ENCODE data around the gene RGS8.
A peak's percentile ranks its signal among the peaks of the same experiment; 100 is the strongest.
"Not testable (repeated sequence)": the region's sequence is repeated elsewhere in the genome, so short reads cannot be mapped to it uniquely, and the experiment has no call there.

Gene RGS8

DNA sequence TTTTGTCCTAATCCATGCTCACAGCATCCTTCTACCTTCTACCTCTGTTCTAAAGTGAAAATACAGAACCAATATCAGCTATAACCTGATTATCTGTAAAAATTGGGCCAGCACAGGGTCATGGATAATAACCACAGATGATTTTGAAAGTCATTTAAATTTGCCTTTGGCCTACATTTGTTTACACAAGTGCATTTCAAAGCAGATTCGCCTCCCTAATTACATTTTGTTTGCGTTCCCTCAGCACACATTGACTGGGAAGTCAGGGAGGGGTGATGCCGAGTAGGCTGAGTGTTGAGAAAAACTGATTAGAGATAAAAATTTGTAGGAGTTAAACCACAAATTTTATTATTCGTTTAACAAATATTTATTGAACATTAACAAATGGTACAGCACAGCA, 19.2 kb upstream of the RGS8 start:
- TF ChIP-seq, protein P1, sequence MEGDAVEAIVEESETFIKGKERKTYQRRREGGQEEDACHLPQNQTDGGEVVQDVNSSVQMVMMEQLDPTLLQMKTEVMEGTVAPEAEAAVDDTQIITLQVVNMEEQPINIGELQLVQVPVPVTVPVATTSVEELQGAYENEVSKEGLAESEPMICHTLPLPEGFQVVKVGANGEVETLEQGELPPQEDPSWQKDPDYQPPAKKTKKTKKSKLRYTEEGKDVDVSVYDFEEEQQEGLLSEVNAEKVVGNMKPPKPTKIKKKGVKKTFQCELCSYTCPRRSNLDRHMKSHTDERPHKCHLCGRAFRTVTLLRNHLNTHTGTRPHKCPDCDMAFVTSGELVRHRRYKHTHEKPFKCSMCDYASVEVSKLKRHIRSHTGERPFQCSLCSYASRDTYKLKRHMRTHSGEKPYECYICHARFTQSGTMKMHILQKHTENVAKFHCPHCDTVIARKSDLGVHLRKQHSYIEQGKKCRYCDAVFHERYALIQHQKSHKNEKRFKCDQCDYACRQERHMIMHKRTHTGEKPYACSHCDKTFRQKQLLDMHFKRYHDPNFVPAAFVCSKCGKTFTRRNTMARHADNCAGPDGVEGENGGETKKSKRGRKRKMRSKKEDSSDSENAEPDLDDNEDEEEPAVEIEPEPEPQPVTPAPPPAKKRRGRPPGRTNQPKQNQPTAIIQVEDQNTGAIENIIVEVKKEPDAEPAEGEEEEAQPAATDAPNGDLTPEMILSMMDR (IDR thresholded peaks at IDR 0.05; ENCODE audit: control insufficient read depth, insufficient read depth, low read depth, low read length, missing control alignments): no peak
- no peak overlapping the region for H3K4me3 ChIP-seq (ENCODE audit: control insufficient read depth, low read depth, low read length)
- DNase-seq (ENCODE audit: low read depth): no peak

DNA sequence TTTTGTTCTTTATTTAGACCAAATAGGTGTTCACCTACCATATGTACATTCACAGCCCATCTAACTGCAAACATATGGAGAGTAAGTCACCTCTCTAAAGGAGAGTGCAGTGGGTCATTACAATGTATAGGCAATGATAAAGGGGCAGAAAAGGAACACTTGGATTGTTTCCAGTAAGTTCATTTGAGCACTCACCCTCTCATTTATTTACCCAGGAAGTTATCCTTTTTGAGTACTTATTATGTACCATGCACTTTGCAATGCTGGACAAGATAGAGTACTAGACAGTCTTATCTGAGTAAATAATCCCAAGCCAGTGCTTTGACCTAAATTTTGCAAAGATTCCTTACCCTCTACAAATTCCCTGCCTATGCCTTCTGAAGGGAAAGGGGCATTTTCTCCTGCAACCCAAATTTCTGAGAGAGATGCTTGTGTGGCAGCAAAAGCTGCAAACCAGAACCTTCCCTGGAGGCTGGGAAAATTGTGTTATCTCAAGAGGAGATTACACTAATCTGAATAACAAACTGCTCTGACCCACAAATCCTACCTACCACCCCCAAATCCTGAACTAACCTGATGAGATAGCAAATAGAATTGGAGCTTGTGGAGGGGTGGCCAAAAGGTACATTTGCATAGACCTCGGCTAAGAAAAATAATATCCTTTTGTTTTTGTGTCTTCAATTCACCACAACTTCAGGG, 18.6 kb upstream of the RGS8 start:
- TF ChIP-seq, protein P1 (IDR thresholded peaks at IDR 0.05; ENCODE audit: control insufficient read depth, insufficient read depth, low read depth, low read length, missing control alignments): no peak
- DNase-seq (ENCODE audit: low read depth): no peak
- no peak overlapping the region for H3K4me3 ChIP-seq (ENCODE audit: control insufficient read depth, low read depth, low read length)

DNA sequence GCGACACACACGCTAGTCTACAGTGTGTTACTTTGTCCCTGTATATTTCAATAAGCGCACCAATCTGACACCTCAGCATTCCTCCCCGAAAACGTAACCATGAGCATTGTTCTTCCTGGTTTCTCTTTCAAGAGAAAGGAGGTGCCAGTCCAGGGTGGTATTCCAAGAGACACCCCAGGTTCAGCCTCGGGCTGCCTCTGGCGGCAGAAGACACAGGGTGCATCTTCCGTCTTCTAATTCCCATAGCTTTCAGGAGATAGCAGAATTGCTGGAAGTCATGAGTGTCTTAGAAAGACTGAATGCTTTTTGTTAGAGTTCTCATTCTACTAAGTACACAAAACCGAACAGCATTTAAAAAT, 15.9 kb upstream of the RGS8 start:
- DNase-seq (ENCODE audit: low read depth): no peak
- no peak overlapping the region for H3K4me3 ChIP-seq (ENCODE audit: control insufficient read depth, low read depth, low read length)
- TF ChIP-seq, protein P1 (IDR thresholded peaks at IDR 0.05; ENCODE audit: control insufficient read depth, insufficient read depth, low read depth, low read length, missing control alignments): peak; percentile 3

DNA sequence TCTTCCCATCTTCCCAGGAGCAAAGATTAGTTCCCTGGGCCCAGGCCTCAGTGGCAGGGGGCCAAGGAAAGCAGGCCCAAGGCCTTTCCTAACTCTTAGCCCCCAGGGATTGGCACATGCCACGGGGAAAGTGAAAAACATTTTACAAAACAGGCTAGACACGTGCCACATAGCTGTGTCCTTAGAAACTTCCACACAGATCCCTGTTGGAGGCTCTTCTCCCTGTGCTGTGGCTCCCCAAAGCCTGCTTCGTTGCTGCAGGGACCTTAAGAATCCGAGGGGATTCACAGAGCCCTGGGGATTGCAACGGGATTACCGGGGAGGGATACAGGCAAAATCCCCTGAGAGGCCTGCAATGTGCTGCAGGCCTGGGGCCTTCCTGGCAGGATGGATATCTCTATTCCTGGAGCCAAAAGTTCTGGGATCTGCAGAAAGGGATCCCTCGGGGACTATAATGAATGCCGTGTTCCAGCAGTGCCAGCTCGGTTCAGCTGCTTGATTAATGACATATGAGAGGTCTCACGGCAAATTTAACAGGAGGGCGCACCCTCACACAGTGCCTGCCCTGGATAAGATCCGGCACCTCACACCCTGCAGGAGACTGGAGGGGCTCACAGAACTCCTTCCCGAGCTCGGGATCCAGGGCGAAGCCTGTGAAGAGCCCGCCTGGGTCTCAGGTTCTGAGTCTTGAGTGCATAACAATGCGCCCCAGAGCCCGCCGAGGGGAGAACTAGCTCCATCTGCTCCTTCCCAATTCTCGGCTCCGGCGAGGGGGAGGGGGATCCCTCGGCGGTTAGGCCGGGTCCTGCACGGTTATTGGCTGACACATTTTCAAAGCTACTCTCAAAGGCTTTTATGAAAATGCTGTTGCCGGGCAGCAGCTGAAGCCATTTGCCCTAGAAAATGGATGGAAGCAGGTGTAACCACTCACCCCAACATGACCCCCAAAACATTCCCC, 15.3 kb upstream of the RGS8 start:
- H3K4me3 ChIP-seq (ENCODE audit: control insufficient read depth, low read depth, low read length): no peak overlapping the region
- TF ChIP-seq, protein P1 (IDR thresholded peaks at IDR 0.05; ENCODE audit: control insufficient read depth, insufficient read depth, low read depth, low read length, missing control alignments): no peak
- DNase-seq (ENCODE audit: low read depth): no peak

DNA sequence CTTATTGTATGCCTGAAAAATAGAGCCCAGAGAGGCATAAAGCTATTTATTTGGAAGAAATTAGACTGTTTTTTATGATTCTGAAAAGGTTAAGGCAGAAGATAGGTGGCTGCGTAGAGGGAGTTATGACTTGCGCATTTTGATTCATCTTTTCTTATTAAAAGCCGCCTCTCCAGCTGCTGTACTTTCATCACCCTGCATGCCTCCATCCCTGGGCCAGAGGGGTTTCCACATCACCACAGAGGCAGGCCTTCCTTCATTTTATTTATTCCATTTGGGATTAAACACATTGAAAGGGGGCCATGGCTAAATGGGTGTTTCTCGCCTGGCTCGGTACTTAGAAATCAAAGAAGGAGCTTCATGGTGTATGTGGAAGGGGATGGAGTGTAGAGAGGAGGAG, 14.6 kb upstream of the RGS8 start:
- no peak overlapping the region for H3K4me3 ChIP-seq (ENCODE audit: control insufficient read depth, low read depth, low read length)
- DNase-seq (ENCODE audit: low read depth): no peak
- TF ChIP-seq, protein P1 (IDR thresholded peaks at IDR 0.05; ENCODE audit: control insufficient read depth, insufficient read depth, low read depth, low read length, missing control alignments): no peak

DNA sequence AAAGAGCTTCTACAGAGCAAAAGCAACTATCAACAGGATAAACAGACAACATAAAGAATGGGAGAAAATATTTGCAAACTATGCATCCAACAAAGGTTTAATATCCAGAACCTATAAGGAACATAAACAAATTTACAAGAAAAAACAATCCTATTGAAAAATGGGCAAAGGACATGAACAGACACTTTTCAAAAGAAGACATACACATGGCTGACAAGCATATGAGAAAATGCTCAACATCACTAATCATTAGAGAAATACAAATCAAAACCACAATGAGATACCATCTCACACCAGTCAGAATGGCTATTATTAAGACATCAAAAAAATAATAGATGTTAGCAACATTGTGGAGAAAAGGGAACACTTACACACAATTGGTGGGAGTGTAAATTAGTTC, 8.8 kb upstream of the RGS8 start:
- not testable (repeated sequence) for DNase-seq (ENCODE audit: low read depth); H3K4me3 ChIP-seq (ENCODE audit: control insufficient read depth, low read depth, low read length)

DNA sequence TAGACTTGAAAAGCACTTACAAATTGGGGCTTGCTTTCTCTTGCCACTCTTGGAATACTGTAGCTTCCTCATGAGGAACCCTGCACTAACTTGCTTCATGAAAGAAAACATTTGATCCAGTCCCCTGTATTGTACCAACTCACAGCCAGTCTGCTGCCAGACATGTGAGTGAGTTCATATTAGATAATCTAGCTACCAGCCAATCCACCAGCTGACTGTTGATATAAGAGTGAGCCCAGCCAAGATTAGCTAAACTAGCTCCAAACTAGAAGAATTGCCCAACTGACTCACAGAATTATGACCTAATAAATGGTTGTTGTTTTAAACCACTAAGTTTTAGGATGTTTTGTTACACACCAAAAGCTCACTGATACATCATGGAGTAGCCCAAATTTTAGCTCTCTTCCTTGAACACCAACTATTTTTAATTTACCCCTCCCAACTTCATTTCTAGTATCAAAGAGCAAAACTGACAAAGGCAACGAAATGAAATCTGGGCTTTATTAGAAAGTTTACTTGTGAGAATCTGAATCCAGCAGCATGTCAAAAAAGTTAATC, 6.6 kb upstream of the RGS8 start:
- TF ChIP-seq, protein P1 (IDR thresholded peaks at IDR 0.05; ENCODE audit: control insufficient read depth, insufficient read depth, low read depth, low read length, missing control alignments): no peak
- DNase-seq (ENCODE audit: low read depth): no peak
- H3K4me3 ChIP-seq (ENCODE audit: control insufficient read depth, low read depth, low read length): no peak overlapping the region

All from AG09309 (cell line).